ENCODE data around the gene PRELID3B.
A peak's percentile ranks its signal among the peaks of the same experiment; 100 is the strongest.

Gene PRELID3B

DNA sequence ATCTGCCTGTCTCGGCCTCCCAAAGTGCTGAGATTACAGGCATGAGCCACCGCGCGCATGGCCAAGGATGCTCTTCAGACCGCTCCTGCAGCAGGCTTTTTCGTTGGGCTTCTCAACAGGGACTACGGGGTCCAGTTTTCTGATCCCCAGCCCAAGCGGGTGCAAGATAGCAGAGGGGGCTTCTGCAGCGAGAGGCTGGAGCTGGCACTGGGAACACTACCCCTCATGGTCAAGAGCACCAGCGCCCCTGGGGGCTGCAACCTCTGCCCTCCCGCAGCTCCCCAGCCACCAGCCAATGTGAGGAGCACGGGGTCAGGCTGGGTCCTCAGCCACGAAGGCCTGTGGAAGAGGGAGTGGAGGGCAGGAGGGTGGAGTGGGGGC, 41.5 kb downstream of the PRELID3B start:
- peaks cover 52% of the 10 kb centered on the region for H3K4me1 ChIP-seq (ENCODE audit: low read length)
- H2AFZ ChIP-seq (ENCODE audit: low read depth, low read length), result no peak overlapping the region
- no peak overlapping the region for H3K9ac ChIP-seq (ENCODE audit: low read length)
- TF ChIP-seq EZH2phosphoT487 (IDR thresholded peaks at IDR 0.05; ENCODE audit: low read depth), result no peak
- no peak overlapping the region for H3K4me2 ChIP-seq (ENCODE audit: low read length)
- H3K27ac ChIP-seq (ENCODE audit: low read length), result no peak overlapping the region
- no peaks in the 10 kb centered on the region for H3K9me3 ChIP-seq (ENCODE audit: insufficient read depth, low read length)
- H3K4me3 ChIP-seq (ENCODE audit: low read length), result no peak overlapping the region
- H4K20me1 ChIP-seq (ENCODE audit: insufficient read depth, low read length), result peaks cover 55% of the 10 kb centered on the region
- H3K27me3 ChIP-seq (ENCODE audit: low read depth, low read length), result no peaks in the 10 kb centered on the region
- peaks cover 76% of the 10 kb centered on the region for H3K36me3 ChIP-seq (replicated peaks; ENCODE audit: low read depth, low read length)
- peaks cover 79% of the 10 kb centered on the region for H3K79me2 ChIP-seq (ENCODE audit: low read length)

DNA sequence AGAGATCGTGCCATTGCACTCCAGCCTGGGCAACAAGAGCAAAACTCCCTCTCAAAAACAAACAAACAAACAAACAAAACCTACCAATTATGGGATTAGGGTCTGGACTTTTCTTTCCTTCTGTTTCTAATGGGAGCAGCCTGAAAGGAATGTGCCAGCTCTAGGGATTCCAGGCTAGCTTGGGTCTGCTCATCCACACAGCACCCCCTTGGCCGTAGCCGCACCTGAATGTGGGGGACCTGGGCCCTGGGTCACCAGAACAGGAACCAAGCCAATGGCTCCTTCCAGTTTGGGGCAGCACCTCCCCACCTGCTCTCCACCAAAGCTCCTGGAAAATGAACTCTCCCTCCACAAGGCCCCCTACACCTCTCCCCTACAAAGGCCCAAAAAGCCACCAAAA, 42.3 kb downstream of the PRELID3B start:
- H3K4me3 ChIP-seq (ENCODE audit: low read length), result no peak overlapping the region
- H4K20me1 ChIP-seq (ENCODE audit: insufficient read depth, low read length), result peaks cover 63% of the 10 kb centered on the region
- H3K4me2 ChIP-seq (ENCODE audit: low read length), result no peak overlapping the region
- H3K79me2 ChIP-seq (ENCODE audit: low read length), result peaks cover 78% of the 10 kb centered on the region
- no peaks in the 10 kb centered on the region for H3K27me3 ChIP-seq (ENCODE audit: low read depth, low read length)
- H3K9me3 ChIP-seq (ENCODE audit: insufficient read depth, low read length), result no peaks in the 10 kb centered on the region
- H2AFZ ChIP-seq (ENCODE audit: low read depth, low read length), result no peak overlapping the region
- H3K9ac ChIP-seq (ENCODE audit: low read length), result no peak overlapping the region
- peaks cover 52% of the 10 kb centered on the region for H3K4me1 ChIP-seq (ENCODE audit: low read length)
- H3K36me3 ChIP-seq (replicated peaks; ENCODE audit: low read depth, low read length), result peaks cover 75% of the 10 kb centered on the region
- TF ChIP-seq EZH2phosphoT487 (IDR thresholded peaks at IDR 0.05; ENCODE audit: low read depth), result no peak
- TF ChIP-seq, protein P1, sequence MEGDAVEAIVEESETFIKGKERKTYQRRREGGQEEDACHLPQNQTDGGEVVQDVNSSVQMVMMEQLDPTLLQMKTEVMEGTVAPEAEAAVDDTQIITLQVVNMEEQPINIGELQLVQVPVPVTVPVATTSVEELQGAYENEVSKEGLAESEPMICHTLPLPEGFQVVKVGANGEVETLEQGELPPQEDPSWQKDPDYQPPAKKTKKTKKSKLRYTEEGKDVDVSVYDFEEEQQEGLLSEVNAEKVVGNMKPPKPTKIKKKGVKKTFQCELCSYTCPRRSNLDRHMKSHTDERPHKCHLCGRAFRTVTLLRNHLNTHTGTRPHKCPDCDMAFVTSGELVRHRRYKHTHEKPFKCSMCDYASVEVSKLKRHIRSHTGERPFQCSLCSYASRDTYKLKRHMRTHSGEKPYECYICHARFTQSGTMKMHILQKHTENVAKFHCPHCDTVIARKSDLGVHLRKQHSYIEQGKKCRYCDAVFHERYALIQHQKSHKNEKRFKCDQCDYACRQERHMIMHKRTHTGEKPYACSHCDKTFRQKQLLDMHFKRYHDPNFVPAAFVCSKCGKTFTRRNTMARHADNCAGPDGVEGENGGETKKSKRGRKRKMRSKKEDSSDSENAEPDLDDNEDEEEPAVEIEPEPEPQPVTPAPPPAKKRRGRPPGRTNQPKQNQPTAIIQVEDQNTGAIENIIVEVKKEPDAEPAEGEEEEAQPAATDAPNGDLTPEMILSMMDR (IDR thresholded peaks at IDR 0.05; ENCODE audit: low read depth, low read length), result no peak
- H3K27ac ChIP-seq (ENCODE audit: low read length), result no peak overlapping the region

DNA sequence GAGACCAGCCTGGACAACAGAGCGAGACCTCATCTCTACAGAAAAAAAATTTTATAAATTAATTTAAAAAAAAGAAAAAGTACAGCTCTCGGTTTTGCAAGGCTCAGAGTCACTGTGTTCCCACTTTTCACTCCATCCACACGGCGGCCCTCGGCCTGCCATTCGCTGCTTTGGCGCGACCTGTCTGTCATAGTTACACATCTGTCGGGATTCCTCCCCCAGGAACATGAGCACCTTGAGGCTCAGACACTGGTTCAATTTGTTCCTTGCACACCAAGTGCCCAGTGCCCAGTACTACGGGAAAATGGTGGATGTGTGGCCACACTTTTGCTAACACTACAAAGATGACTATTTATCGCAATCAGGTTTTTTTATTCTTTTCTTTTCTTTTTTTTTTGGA, 43.9 kb downstream of the PRELID3B start:
- Histone ChIP-seq H3K4me1 (ENCODE audit: low read length) (peaks cover 56% of the 10 kb centered on the region), H3K9ac (ENCODE audit: low read length) (no peak overlapping the region), H3K4me3 (ENCODE audit: low read length) (no peak overlapping the region), H3K27ac (ENCODE audit: low read length) (no peak overlapping the region), H3K4me2 (ENCODE audit: low read length) (no peak overlapping the region), H3K79me2 (ENCODE audit: low read length) (peaks cover 72% of the 10 kb centered on the region), H4K20me1 (ENCODE audit: insufficient read depth, low read length) (peaks cover 70% of the 10 kb centered on the region), H3K36me3 (replicated peaks; ENCODE audit: low read depth, low read length) (peaks cover 81% of the 10 kb centered on the region), H2AFZ (ENCODE audit: low read depth, low read length) (no peak overlapping the region), H3K27me3 (ENCODE audit: low read depth, low read length) (no peaks in the 10 kb centered on the region), H3K9me3 (ENCODE audit: insufficient read depth, low read length) (no peaks in the 10 kb centered on the region)
- TF ChIP-seq EZH2phosphoT487 (IDR thresholded peaks at IDR 0.05; ENCODE audit: low read depth), result no peak
- TF ChIP-seq, protein P1 (IDR thresholded peaks at IDR 0.05; ENCODE audit: low read depth, low read length), result no peak

DNA sequence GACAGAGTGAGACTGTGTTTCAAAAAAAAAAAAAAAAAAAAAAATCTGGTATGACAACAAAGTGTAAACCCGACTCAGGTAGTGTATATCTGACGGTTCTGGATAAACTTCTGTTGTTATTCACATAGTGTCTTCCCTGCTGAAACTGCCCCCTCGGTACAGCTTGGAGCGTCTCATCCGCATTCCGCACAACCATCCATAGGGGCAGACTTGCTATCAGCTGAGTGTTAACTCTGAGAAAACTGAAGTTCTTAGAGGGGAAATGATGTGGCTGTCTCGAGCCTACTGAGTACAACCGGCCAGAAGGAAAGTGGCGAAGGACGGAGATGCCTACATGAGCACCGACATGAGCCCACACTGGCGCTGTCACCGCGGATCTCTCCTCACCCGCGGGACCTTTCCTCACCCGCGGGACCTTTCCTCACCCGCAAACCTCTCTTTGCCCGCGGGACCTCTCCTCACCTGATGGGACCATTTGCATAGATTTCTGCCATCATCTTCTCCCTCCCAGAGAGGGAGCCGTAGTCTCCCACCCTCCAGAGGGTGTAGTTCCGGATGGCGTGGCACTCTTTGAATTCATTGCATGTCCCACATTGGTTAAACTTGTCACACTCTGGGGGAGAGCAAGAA, 45.3 kb downstream of the PRELID3B start:
- Histone ChIP-seq H3K9me3 (ENCODE audit: insufficient read depth, low read length) (no peaks in the 10 kb centered on the region), H3K36me3 (replicated peaks; ENCODE audit: low read depth, low read length) (peaks cover 81% of the 10 kb centered on the region), H2AFZ (ENCODE audit: low read depth, low read length) (no peak overlapping the region), H3K79me2 (ENCODE audit: low read length) (peaks cover 66% of the 10 kb centered on the region), H3K27me3 (ENCODE audit: low read depth, low read length) (no peaks in the 10 kb centered on the region), H3K4me2 (ENCODE audit: low read length) (peak overlapping the region; percentile 60; the same call in 1 of the 2 replicates), H4K20me1 (ENCODE audit: insufficient read depth, low read length) (peaks cover 66% of the 10 kb centered on the region), H3K4me1 (ENCODE audit: low read length) (peaks cover 55% of the 10 kb centered on the region), H3K4me3 (ENCODE audit: low read length) (no peak overlapping the region), H3K27ac (ENCODE audit: low read length) (peak overlapping the region; percentile 87), H3K9ac (ENCODE audit: low read length) (no peak overlapping the region)
- TF ChIP-seq EZH2phosphoT487 (IDR thresholded peaks at IDR 0.05; ENCODE audit: low read depth), result no peak
- TF ChIP-seq, protein P1 (IDR thresholded peaks at IDR 0.05; ENCODE audit: low read depth, low read length), result no peak

All from OCI-LY3 (cell line).